Endothelial cell of umbilical vein (primary cell): Measurements from ENCODE around the gene RIPK3. TPM values are rescaled to one million over a fixed set of nuclear protein-coding genes. Genes with fewer than 3 reads are reported as not detected.

Experiments
- BruUV-seq: library from RNA; stranded (reverse); fragments of 400-500 nt; replicated peaks from 2 replicates; lab custom pipeline; 2021; lab: Mats Ljungman, UMichigan
- CTCF ChIA-PET: fragments of 300-600, 350-600 bp; sonication (Branson Sonifier 250); formaldehyde crosslinking; loops from one replicate; lab custom pipeline; 2021; ENCODE audit warnings: antibody characterized with exemption, inconsistent platforms; lab: Charles Lee
- POLR2A ChIA-PET: fragments of 300-600, 350-600 bp; sonication (Branson Sonifier 250); formaldehyde crosslinking; loops from one replicate; lab custom pipeline; 2021; ENCODE audit warnings: antibody characterized with exemption, inconsistent platforms; lab: Charles Lee
- DNase-seq: peaks from one replicate; pipeline ENCODE4 v3.0.0-alpha.2; 2011; ENCODE audit warnings: low read depth, low spot score
- FAIRE-seq: peaks from 2 replicates; lab custom pipeline; 2011; peaks lifted over from hg19 to GRCh38; lab: Jason Lieb, UNC
- H2AFZ ChIP-seq: 2 replicates; pipeline ENCODE4 v1.6.0; 2012; ENCODE audit warnings: low read depth, low read length, control low read depth, inconsistent platforms
- H3K27ac ChIP-seq: 2 replicates; pipeline ENCODE4 v1.5.1; 2011; ENCODE audit warnings: low read depth, mild to moderate bottlenecking, control low read depth, low read length, moderate library complexity; ENCODE audit not compliant: insufficient read depth
- H3K27me3 ChIP-seq, 2 experiments: 2 replicates each; pipeline versions ENCODE4 v1.6.0 to v1.6.1; 2011; ENCODE audit warnings: low read length in 2 of 2, mixed read lengths in 1 of 2; ENCODE audit not compliant: control insufficient read depth in 2 of 2, insufficient read depth in 2 of 2
- H3K36me3 ChIP-seq, 2 experiments: 2 replicates in 1 of 2; 3 replicates in 1 of 2; pipeline ENCODE4 v1.5.1; 2011; ENCODE audit warnings: low read length in 2 of 2, mild to moderate bottlenecking in 1 of 2, moderate library complexity in 1 of 2; ENCODE audit not compliant: control insufficient read depth in 2 of 2, insufficient read depth in 2 of 2; ENCODE audit errors: extremely low read depth in 1 of 2
- H3K4me1 ChIP-seq: 3 replicates; pipeline ENCODE4 v1.5.1; 2011; ENCODE audit warnings: mild to moderate bottlenecking, low read length; ENCODE audit not compliant: control insufficient read depth, insufficient read depth; ENCODE audit errors: extremely low read depth
- H3K4me2 ChIP-seq: 2 replicates; pipeline ENCODE4 v1.6.1; 2011; ENCODE audit warnings: low read length, control low read depth, mixed read lengths; ENCODE audit not compliant: insufficient read depth
- H3K4me3 ChIP-seq, 3 experiments: fragments of 200-600 bp in 1 of 3; sonication (generic), shearing (Covaris generic) in 1 of 3; replicated peaks in 1 of 3; 2 replicates each; pipeline ENCODE4 v1.5.1; 2011 to 2016; ENCODE audit warnings: control low read depth in 3 of 3, low read length in 3 of 3, mild to moderate bottlenecking in 2 of 3, inconsistent platforms in 1 of 3, low read depth in 1 of 3, moderate library complexity in 1 of 3; ENCODE audit not compliant: insufficient read depth in 1 of 3
- H3K79me2 ChIP-seq: 2 replicates; pipeline ENCODE4 v1.6.0; 2012; ENCODE audit warnings: low read length, inconsistent platforms; ENCODE audit not compliant: control insufficient read depth, insufficient read depth
- H3K9ac ChIP-seq: replicated peaks from 2 replicates; pipeline ENCODE3; 2011; ENCODE audit warnings: low read length, control low read depth; ENCODE audit not compliant: insufficient read depth; ENCODE audit errors: extremely low read depth
- H3K9me1 ChIP-seq: replicated peaks from 3 replicates; pipeline ENCODE4 v1.6.0; 2011; ENCODE audit warnings: mild to moderate bottlenecking, low read length; ENCODE audit not compliant: control insufficient read depth, insufficient read depth; ENCODE audit errors: extremely low read depth
- H3K9me3 ChIP-seq: replicated peaks from 2 replicates; pipeline ENCODE4 v1.5.1; 2012; ENCODE audit warnings: low read length, inconsistent platforms; ENCODE audit not compliant: control insufficient read depth, insufficient read depth
- H4K20me1 ChIP-seq: replicated peaks from 2 replicates; pipeline ENCODE3; 2011; ENCODE audit warnings: mild to moderate bottlenecking, low read length; ENCODE audit not compliant: control insufficient read depth, insufficient read depth; ENCODE audit errors: extremely low read depth
- FOS ChIP-seq: IDR thresholded peaks from 2 replicates; pipeline ENCODE4 v1.6.1; 2011; ENCODE audit warnings: mild to moderate bottlenecking, low read length, moderate library complexity, borderline replicate concordance; ENCODE audit not compliant: insufficient read depth
- GATA2 ChIP-seq: IDR thresholded peaks from 2 replicates; pipeline ENCODE4 v1.7.0; 2011; ENCODE audit warnings: low read depth, mild to moderate bottlenecking, moderate library complexity, mixed read lengths, low read length; ENCODE audit not compliant: insufficient read length, insufficient read depth
- dilution Hi-C: fragments of 300-500 bp; cut with MboI; formaldehyde crosslinking; loops from one replicate; pipeline ENCODE4 v1.15.0; 2019; ENCODE audit warnings: low sequenced_read_pairs; ENCODE audit not compliant: extremely low pct_ligation_motif_present
- intact Hi-C: fragments of 100-400 bp; cut with micrococcal nuclease; formaldehyde crosslinking; loops from one replicate; pipeline ENCODE4 v1.10.0; 2022
- polyA plus RNA-seq, 4 experiments: library from polyadenylated mRNA; depleted of rRNA in 3 of 4; stranded (reverse) in 3 of 4; unstranded in 1 of 4; fragments of >200 nt; gene quantifications; 2 replicates each; pipeline versions ENCODE4 v1.2.1 to v1.2.3, GENCODE V29; 2011 to 2012; ENCODE audit warnings: missing spikeins in 1 of 4
- total RNA-seq: library from RNA; stranded (reverse); gene quantifications from 2 replicates; pipeline ENCODE4 v1.2.3, GENCODE V29; 2021
- TF ChIP-seq, protein P1 (sequence below): IDR thresholded peaks from 2 replicates; pipeline ENCODE4 v1.6.1; 2011; ENCODE audit not compliant: insufficient read depth, insufficient read length
- TF ChIP-seq, protein P2 (sequence below), 2 donors: IDR thresholded peaks; 1 replicate in 1 of 2; 2 replicates in 1 of 2; pipeline ENCODE4 v1.5.1; 2011; ENCODE audit warnings: low read length in 2 of 2, mild to moderate bottlenecking in 2 of 2, moderate library complexity in 2 of 2, control low read depth in 1 of 2, inconsistent platforms in 1 of 2, low read depth in 1 of 2; ENCODE audit not compliant: insufficient read depth in 1 of 2; ENCODE audit errors: extremely low read depth in 1 of 2

Gene RIPK3
- total and polyA plus RNA-seq, 2 donors (not counting 3 experiments of a cell fraction or from before 2014, with no cell fraction given): 3.1 to 5.1 TPM

GRCh38 chr14:24314377-24315193, 25.2 kb downstream of the RIPK3 start:
- H3K9ac ChIP-seq: no peak overlapping the region
- DNase-seq: no peak
- no peak overlapping the region for H2AFZ ChIP-seq
- H3K27me3 ChIP-seq: no peaks in the 10 kb centered on the region
- TF ChIP-seq, protein P1, sequence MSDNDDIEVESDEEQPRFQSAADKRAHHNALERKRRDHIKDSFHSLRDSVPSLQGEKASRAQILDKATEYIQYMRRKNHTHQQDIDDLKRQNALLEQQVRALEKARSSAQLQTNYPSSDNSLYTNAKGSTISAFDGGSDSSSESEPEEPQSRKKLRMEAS: no peak
- TF ChIP-seq GATA2: peak; percentile 44
- TF ChIP-seq FOS: no peak
- TF ChIP-seq, protein P2, sequence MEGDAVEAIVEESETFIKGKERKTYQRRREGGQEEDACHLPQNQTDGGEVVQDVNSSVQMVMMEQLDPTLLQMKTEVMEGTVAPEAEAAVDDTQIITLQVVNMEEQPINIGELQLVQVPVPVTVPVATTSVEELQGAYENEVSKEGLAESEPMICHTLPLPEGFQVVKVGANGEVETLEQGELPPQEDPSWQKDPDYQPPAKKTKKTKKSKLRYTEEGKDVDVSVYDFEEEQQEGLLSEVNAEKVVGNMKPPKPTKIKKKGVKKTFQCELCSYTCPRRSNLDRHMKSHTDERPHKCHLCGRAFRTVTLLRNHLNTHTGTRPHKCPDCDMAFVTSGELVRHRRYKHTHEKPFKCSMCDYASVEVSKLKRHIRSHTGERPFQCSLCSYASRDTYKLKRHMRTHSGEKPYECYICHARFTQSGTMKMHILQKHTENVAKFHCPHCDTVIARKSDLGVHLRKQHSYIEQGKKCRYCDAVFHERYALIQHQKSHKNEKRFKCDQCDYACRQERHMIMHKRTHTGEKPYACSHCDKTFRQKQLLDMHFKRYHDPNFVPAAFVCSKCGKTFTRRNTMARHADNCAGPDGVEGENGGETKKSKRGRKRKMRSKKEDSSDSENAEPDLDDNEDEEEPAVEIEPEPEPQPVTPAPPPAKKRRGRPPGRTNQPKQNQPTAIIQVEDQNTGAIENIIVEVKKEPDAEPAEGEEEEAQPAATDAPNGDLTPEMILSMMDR (IDR thresholded peaks at IDR 0.05; ENCODE audit: extremely low read depth in 1 of 2, insufficient read depth in 1 of 2, low read depth in 1 of 2, low read length in 2 of 2): no peak
- H3K9me3 ChIP-seq: no peaks in the 10 kb centered on the region
- no peaks in the 10 kb centered on the region for H3K9me1 ChIP-seq
- H3K4me2 ChIP-seq: peak overlapping the region; percentile 14
- peaks cover 77% of the 10 kb centered on the region for H3K4me1 ChIP-seq
- no peaks in the 10 kb centered on the region for H3K79me2 ChIP-seq
- POLR2A ChIA-PET: no interaction called here
- intact Hi-C loops: no loop called here
- dilution Hi-C loops: no loop called here
- CTCF ChIA-PET: interaction anchor here (1.1 to 5.3 kb wide), 5 partner anchors 18 to 127 kb away, joined by 3 to 38 read pairs (median 10); partner anchors contain the start of gene TINF2
- no TSS peak for BruUV-seq
- H3K27ac ChIP-seq: no peak overlapping the region
- FAIRE-seq: peak; percentile 69
- no peaks in the 10 kb centered on the region for H4K20me1 ChIP-seq
- H3K4me3 ChIP-seq: no peak overlapping the region
- H3K36me3 ChIP-seq: peaks cover 0 to 1% of the 10 kb centered on the region in 2 experiments
